ENCODE results near the gene LIPA. TPM values are rescaled to one million over a fixed set of nuclear protein-coding genes. Genes with fewer than 3 reads are reported as not detected.

Gene LIPA
- total and polyA plus RNA-seq, 11 donors, result 4.8 to 127 (median 18.8) TPM

DNA sequence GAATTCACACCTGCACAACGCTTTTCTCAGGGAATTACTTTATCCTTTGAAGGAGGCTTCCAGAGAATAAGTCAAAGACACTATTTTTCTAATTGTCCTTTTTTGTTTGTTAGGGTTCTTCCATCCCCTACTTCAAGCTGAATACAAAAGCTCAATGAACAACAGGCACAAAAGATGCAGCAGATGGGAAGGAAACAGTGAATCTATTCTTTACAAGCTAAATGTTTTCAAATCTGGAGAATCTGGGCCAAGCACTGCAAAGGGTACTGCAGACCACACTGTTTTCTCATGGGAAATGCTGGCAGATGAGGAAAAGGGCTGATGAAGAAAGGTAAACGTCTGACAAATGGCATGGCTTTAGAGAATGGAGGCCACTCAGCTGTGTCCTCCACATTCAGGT is 18.5 kb downstream of the LIPA start:
- no peaks in the 10 kb centered on the region for H3K27me3 ChIP-seq
- intact Hi-C loops (cut with DNase I), result no loop called here
- no peak overlapping the region for H3K4me3 ChIP-seq
- 75 to 89% (median 85%) methylated on average over 2 of the region's 2 CpGs for WGBS, 4 donors
- peaks cover 0 to 39% (median 8%) of the 10 kb centered on the region in 9 donors for H3K36me3 ChIP-seq
- TF ChIP-seq POLR2A (IDR thresholded peaks at IDR 0.05), result no peak
- TF ChIP-seq, protein P1, sequence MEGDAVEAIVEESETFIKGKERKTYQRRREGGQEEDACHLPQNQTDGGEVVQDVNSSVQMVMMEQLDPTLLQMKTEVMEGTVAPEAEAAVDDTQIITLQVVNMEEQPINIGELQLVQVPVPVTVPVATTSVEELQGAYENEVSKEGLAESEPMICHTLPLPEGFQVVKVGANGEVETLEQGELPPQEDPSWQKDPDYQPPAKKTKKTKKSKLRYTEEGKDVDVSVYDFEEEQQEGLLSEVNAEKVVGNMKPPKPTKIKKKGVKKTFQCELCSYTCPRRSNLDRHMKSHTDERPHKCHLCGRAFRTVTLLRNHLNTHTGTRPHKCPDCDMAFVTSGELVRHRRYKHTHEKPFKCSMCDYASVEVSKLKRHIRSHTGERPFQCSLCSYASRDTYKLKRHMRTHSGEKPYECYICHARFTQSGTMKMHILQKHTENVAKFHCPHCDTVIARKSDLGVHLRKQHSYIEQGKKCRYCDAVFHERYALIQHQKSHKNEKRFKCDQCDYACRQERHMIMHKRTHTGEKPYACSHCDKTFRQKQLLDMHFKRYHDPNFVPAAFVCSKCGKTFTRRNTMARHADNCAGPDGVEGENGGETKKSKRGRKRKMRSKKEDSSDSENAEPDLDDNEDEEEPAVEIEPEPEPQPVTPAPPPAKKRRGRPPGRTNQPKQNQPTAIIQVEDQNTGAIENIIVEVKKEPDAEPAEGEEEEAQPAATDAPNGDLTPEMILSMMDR (IDR thresholded peaks at IDR 0.05), result no peak
- H3K9me3 ChIP-seq, result no peaks in the 10 kb centered on the region
- peaks cover 0 to 28% (median 0%) of the 10 kb centered on the region in 12 donors for H3K4me1 ChIP-seq
- ATAC-seq (no peak), DNase-seq (no peak)
- H3K27ac ChIP-seq, result no peak overlapping the region

GRCh38 chr10:89228962-89229361 is 22.6 kb downstream of the LIPA start:
- H3K9me3 ChIP-seq, result no peaks in the 10 kb centered on the region
- TF ChIP-seq, protein P1 (IDR thresholded peaks at IDR 0.05), result no peak
- no peak for TF ChIP-seq POLR2A (IDR thresholded peaks at IDR 0.05)
- H3K4me1 ChIP-seq, result peaks cover 0 to 16% (median 0%) of the 10 kb centered on the region in 12 donors
- H3K4me3 ChIP-seq, result no peak overlapping the region
- ATAC-seq, result no peak
- no peak overlapping the region for H3K27ac ChIP-seq
- H3K36me3 ChIP-seq, result peaks cover 0 to 49% (median 13%) of the 10 kb centered on the region in 9 donors
- no peaks in the 10 kb centered on the region for H3K27me3 ChIP-seq
- intact Hi-C loops (cut with DNase I), result no loop called here
- no peak for DNase-seq

GRCh38 chr10:89228146-89228545 is 23.4 kb downstream of the LIPA start:
- Histone ChIP-seq H3K4me1 (peaks cover 0 to 15% (median 0%) of the 10 kb centered on the region in 12 donors), H3K36me3 (peaks cover 0 to 52% (median 16%) of the 10 kb centered on the region in 9 donors), H3K4me3 (no peak overlapping the region), H3K9me3 (no peaks in the 10 kb centered on the region), H3K27ac (no peak overlapping the region), H3K27me3 (no peaks in the 10 kb centered on the region)
- WGBS, 4 donors, result 89 to 97% (median 91%) methylated on average over 3 of the region's 3 CpGs
- intact Hi-C loops (cut with DNase I), result no loop called here
- TF ChIP-seq, protein P1 (IDR thresholded peaks at IDR 0.05), result no peak
- TF ChIP-seq POLR2A (IDR thresholded peaks at IDR 0.05), result no peak
- ATAC-seq (no peak), DNase-seq (no peak)

DNA sequence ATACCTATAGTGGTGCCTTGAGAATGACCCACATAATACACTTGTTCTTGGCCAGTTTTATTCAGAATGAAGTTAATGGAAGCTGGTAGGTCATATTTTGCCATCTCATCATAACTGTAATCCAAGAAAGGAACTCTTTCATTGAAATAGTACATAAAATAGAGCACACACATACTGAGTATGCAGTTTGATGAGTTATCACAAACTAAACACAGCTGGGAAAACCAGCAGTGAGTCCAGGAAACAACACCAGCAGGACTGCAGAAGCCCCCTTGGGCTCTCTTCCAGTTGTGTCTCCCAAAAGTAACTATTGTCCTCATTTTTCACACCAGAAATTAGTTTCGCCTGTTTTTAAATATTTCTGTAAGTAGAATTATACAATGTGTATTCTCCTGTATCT is 24.7 kb downstream of the LIPA start:
- intact Hi-C loops (cut with DNase I), result no loop called here
- Histone ChIP-seq H3K27ac (peak overlapping the region in 1 of 12 donors; percentile 38), H3K4me1 (peaks cover 0 to 15% (median 0%) of the 10 kb centered on the region in 12 donors), H3K9me3 (no peaks in the 10 kb centered on the region), H3K36me3 (peaks cover 0 to 54% (median 24%) of the 10 kb centered on the region in 9 donors), H3K4me3 (no peak overlapping the region), H3K27me3 (no peaks in the 10 kb centered on the region)
- 72 to 81% (median 75%) methylated on average over 1 of the region's 1 CpG for WGBS, 4 donors
- ATAC-seq, result no peak
- DNase-seq, result no peak
- TF ChIP-seq POLR2A (IDR thresholded peaks at IDR 0.05), result no peak
- TF ChIP-seq, protein P1 (IDR thresholded peaks at IDR 0.05), result no peak
